Activated T-cell treated with anti-CD3 and anti-CD28 coated beads, Interleukin-2, amount 50 U/mL, for 72 hours (primary cell): Measurements from ENCODE around the gene ANGPTL8. TPM values are rescaled to one million over a fixed set of nuclear protein-coding genes. Genes with fewer than 3 reads are reported as not detected.

ENCODE experiments used
- ATAC-seq, 2 donors: fragments of 150-1000 bp; cut with Tn5 transposase; replicated peaks in 1 of 2; 2 replicates each; pipeline ENCODE4 v1.10.0; 2021; ENCODE audit warnings: moderate library complexity in 2 of 2, mild to moderate bottlenecking in 1 of 2
- DNase-seq, 2 donors: peaks; one replicate each; pipeline ENCODE4 v3.0.0; 2021 to 2022; ENCODE audit warnings: mixed read lengths in 1 of 2
- H3K27ac Mint-ChIP-seq: one replicate; pipeline ENCODE4 v1.8.0; 2022; ENCODE audit warnings: mild to moderate bottlenecking, moderate library complexity, mixed read lengths
- H3K27me3 Mint-ChIP-seq: one replicate; pipeline ENCODE4 v1.8.0; 2022; ENCODE audit warnings: low read depth, mixed read lengths
- H3K36me3 Mint-ChIP-seq, 2 donors: one replicate each; pipeline ENCODE4 v1.8.0; 2022; ENCODE audit warnings: mixed read lengths in 2 of 2, mild to moderate bottlenecking in 1 of 2; ENCODE audit not compliant: insufficient read depth in 2 of 2
- H3K4me1 Mint-ChIP-seq: one replicate; pipeline ENCODE4 v1.8.0; 2022; ENCODE audit warnings: low read depth, mixed read lengths
- H3K4me3 Mint-ChIP-seq, 2 donors: one replicate each; pipeline ENCODE4 v1.8.0; 2022; ENCODE audit warnings: mild to moderate bottlenecking in 2 of 2, mixed read lengths in 2 of 2, moderate library complexity in 2 of 2
- H3K9me3 Mint-ChIP-seq, 2 donors: one replicate each; pipeline ENCODE4 v1.8.0; 2022; ENCODE audit warnings: mixed read lengths in 2 of 2
- total RNA-seq, 2 donors: library from RNA; stranded (reverse); gene quantifications; one replicate each; pipeline ENCODE4 v1.2.3, GENCODE V29; 2022

Gene ANGPTL8
- total RNA-seq, 2 donors from 2014 or later: not detected

DNA sequence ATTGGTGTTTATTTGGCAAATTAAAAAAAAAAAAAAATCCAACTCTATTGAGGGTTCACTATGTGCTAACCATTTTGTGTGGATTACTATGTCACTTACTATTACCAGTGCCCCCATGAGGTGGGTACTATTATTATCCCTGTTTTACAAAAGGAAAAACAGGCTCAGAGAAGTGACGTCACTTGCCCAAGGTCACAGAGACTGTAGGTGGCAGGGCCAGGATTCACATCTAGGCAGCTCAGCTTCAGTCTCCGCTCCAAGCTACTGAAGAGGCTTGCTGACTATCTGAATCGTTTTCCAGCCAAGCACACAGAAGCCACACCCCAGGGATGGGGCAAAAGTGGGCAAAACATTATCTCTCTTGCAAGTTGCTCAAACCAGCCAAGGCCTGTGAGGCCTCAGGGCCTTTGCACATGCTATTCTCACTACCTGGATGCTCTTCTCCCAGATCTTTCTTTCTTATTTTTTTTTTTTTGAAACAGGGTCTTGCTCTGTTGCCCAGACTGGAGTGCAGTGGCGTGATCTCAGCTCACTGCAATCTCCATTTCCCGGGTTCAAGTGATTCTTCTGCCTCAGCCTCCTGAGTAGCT is 4.8 kb upstream of the ANGPTL8 start:
- Mint-ChIP-seq H3K4me3 (no peak overlapping the region), H3K27me3 (no peaks in the 10 kb centered on the region), H3K27ac (no peak overlapping the region), H3K36me3 (no peaks in the 10 kb centered on the region), H3K4me1 (no peaks in the 10 kb centered on the region), H3K9me3 (peaks cover 2 to 5% of the 10 kb centered on the region in 2 donors)
- ATAC-seq: no peak
- DNase-seq: no peak

DNA sequence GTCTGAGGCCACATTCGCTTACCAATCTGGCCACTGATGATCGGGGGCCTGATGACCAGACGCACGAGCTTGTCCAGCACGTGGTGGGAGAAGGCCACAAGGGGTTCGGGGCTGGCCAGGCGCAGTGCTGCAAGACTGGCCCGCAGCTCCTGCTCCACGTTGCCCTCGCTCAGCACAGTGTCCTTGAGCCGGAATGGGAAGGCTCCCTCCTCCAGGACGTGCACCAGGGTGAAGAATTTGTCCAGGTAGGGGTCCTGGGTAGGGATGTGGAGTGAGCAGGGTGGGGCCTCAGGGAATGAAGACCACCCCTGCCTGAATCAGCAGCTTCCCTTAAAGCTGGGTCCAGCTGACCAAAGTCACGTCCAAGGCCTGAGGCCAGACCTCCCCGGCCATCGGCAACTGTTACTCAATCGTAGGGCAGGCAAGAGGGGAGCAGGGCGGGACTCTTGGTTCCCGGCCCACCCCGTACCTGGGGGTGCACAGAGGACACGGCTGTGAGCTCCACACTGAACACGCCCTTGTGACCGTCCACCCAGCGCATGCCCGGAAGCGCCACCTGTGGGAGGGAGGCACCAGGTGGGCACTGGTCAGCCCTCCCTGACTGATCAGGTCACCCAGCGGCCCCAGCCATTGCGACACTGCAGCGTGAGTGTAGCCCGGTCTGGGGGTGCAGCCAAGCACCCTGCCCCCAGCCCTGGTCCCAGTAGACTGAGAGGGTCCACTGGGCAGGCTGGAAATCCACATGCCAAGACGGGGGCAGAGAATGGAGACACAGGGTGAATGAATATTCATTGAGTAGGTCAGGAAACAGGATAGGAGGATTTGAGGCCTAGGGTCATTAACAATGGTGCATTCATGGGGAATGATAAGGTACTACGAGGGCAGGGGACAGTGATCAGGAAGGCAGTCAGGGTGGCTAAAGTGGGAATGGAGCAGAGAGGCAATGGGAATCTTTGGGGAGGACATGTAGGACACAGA is 2.8 kb upstream of the ANGPTL8 start:
- ATAC-seq (no peak), DNase-seq (no peak)
- Mint-ChIP-seq H3K27ac (no peak overlapping the region), H3K27me3 (no peaks in the 10 kb centered on the region), H3K36me3 (no peaks in the 10 kb centered on the region), H3K4me3 (no peak overlapping the region), H3K4me1 (no peaks in the 10 kb centered on the region), H3K9me3 (peaks cover 2 to 5% of the 10 kb centered on the region in 2 donors)

GRCh38 chr19:11237321-11237720 is 2.1 kb upstream of the ANGPTL8 start:
- DNase-seq (no peak), ATAC-seq (no peak)
- H3K4me1 Mint-ChIP-seq: no peaks in the 10 kb centered on the region
- H3K27me3 Mint-ChIP-seq: no peaks in the 10 kb centered on the region
- no peak overlapping the region for H3K27ac Mint-ChIP-seq
- H3K9me3 Mint-ChIP-seq: peaks cover 2 to 5% of the 10 kb centered on the region in 2 donors
- no peaks in the 10 kb centered on the region for H3K36me3 Mint-ChIP-seq
- no peak overlapping the region for H3K4me3 Mint-ChIP-seq

DNA sequence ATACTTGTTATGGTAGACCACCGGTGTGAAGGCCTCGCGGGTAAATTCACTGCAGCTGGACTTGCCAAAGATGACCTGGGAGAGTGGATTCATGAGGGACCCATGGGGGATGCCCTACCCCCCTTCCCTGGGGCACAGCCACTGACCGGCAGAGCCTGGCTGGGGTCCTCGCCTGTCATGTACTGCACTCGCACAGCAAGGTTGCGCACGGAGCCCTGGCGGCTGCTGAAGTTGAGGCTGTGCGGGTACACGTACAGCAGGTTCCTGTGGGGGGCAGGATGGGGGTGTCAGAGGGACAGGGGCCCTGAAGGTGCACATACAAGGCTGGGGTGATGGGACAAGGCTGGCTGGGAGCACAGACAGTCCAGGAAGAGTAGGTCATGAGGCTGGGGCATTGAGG is 1.4 kb upstream of the ANGPTL8 start:
- Mint-ChIP-seq H3K4me1 (no peaks in the 10 kb centered on the region), H3K27ac (no peak overlapping the region), H3K4me3 (no peak overlapping the region), H3K27me3 (peaks cover 6% of the 10 kb centered on the region), H3K9me3 (peaks cover 2 to 5% of the 10 kb centered on the region in 2 donors), H3K36me3 (no peaks in the 10 kb centered on the region)
- DNase-seq (no peak), ATAC-seq (no peak)

GRCh38 chr19:11238781-11239376 is 540 bp upstream of the ANGPTL8 start:
- ATAC-seq (no peak), DNase-seq (no peak)
- H3K27me3 Mint-ChIP-seq: peaks cover 9% of the 10 kb centered on the region
- H3K9me3 Mint-ChIP-seq: peaks cover 2 to 5% of the 10 kb centered on the region in 2 donors
- no peak overlapping the region for H3K27ac Mint-ChIP-seq
- H3K4me1 Mint-ChIP-seq: peaks cover 5% of the 10 kb centered on the region
- no peaks in the 10 kb centered on the region for H3K36me3 Mint-ChIP-seq
- H3K4me3 Mint-ChIP-seq: no peak overlapping the region

- Mint-ChIP-seq H3K36me3 (no peaks in the 10 kb centered on the region), H3K27me3 (peaks cover 12% of the 10 kb centered on the region), H3K4me3 (no peak overlapping the region), H3K9me3 (peaks cover 2 to 5% of the 10 kb centered on the region in 2 donors), H3K27ac (no peak overlapping the region), H3K4me1 (peaks cover 7% of the 10 kb centered on the region)
- DNase-seq: no peak
- ATAC-seq: no peak
Observed at GRCh38 chr19:11240008-11240444, 607 bp downstream of the ANGPTL8 start.

- peaks cover 7% of the 10 kb centered on the region for H3K4me1 Mint-ChIP-seq
- no peaks in the 10 kb centered on the region for H3K36me3 Mint-ChIP-seq
- peaks cover 12% of the 10 kb centered on the region for H3K27me3 Mint-ChIP-seq
- ATAC-seq: no peak
- no peak for DNase-seq
- H3K4me3 Mint-ChIP-seq: no peak overlapping the region
- peaks cover 2 to 5% of the 10 kb centered on the region in 2 donors for H3K9me3 Mint-ChIP-seq
- no peak overlapping the region for H3K27ac Mint-ChIP-seq
Observed at GRCh38 chr19:11242025-11242424, 2.6 kb downstream of the ANGPTL8 start.

DNA sequence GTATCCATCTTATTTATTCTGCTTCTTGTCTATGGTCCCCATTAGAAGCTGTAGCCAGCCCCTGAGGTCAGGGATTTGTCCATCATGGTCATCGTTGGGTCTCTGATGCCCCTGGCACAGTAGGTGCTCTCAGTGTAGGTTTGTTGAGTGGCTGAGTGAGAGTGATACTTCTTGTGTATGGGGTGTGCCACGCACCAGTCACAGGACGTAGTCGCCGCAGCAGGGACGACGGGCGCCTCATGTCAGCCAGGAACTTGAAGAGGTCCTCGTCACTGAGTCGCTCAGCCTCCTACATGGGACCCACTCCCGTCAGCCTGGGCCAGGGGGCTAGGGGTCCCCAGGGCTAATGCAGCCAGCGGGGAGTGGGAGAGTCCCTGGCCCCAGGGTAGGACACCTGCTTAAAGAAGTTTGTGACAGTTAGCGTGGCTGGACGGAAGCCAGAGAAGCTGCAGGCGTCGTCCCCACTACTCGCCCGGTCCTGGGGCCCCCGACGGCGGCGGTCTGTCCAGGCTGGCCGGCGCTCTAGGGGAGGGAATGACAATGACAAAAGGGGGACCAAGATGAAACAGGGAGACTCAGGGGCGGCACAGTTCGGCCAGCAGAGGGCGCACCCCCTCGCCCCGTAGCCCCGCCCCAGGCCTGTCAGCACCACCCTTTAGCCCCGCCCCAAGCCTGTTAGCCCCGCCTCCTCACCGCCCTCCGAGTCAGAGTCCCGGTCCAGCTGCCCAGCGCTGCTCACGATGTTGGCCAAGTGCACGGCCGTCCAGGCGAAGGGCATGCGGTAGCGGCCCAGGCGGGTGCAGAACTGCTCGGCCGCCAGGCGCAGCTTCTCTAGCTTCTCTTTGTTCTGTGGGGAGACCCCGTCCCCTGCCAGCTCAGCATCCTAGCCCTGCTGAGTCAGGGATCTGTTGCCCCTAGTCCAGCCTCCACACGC is 3.7 kb downstream of the ANGPTL8 start:
- ATAC-seq (peak; percentile 98 to 99), DNase-seq (peak; percentile 91 to 92)
- Mint-ChIP-seq H3K36me3 (no peaks in the 10 kb centered on the region), H3K4me1 (peaks cover 7% of the 10 kb centered on the region), H3K27me3 (peaks cover 12% of the 10 kb centered on the region), H3K9me3 (peaks cover 2 to 5% of the 10 kb centered on the region in 2 donors), H3K27ac (no peak overlapping the region), H3K4me3 (peak overlapping the region in 1 of 2 donors; percentile 54)

GRCh38 chr19:11243798-11244169 is 4.4 kb downstream of the ANGPTL8 start:
- peaks cover 12% of the 10 kb centered on the region for H3K27me3 Mint-ChIP-seq
- H3K36me3 Mint-ChIP-seq: no peaks in the 10 kb centered on the region
- ATAC-seq (no peak), DNase-seq (no peak)
- H3K4me1 Mint-ChIP-seq: peaks cover 7% of the 10 kb centered on the region
- peaks cover 0 to 2% of the 10 kb centered on the region in 2 donors for H3K9me3 Mint-ChIP-seq
- no peak overlapping the region for H3K27ac Mint-ChIP-seq
- peak overlapping the region; percentile 54 to 55 for H3K4me3 Mint-ChIP-seq

GRCh38 chr19:11244846-11245589 is 5.6 kb downstream of the ANGPTL8 start:
- no peaks in the 10 kb centered on the region for H3K9me3 Mint-ChIP-seq
- H3K27me3 Mint-ChIP-seq: peaks cover 12% of the 10 kb centered on the region
- DNase-seq (no peak), ATAC-seq (no peak)
- no peak overlapping the region for H3K4me3 Mint-ChIP-seq
- H3K27ac Mint-ChIP-seq: no peak overlapping the region
- H3K36me3 Mint-ChIP-seq: no peaks in the 10 kb centered on the region
- H3K4me1 Mint-ChIP-seq: peaks cover 7% of the 10 kb centered on the region

GRCh38 chr19:11246941-11247340 is 7.5 kb downstream of the ANGPTL8 start:
- DNase-seq (no peak), ATAC-seq (no peak)
- peaks cover 12% of the 10 kb centered on the region for H3K27me3 Mint-ChIP-seq
- no peak overlapping the region for H3K27ac Mint-ChIP-seq
- no peak overlapping the region for H3K4me3 Mint-ChIP-seq
- no peaks in the 10 kb centered on the region for H3K36me3 Mint-ChIP-seq
- no peaks in the 10 kb centered on the region for H3K9me3 Mint-ChIP-seq
- H3K4me1 Mint-ChIP-seq: peaks cover 7% of the 10 kb centered on the region

- Mint-ChIP-seq H3K27ac (no peak overlapping the region), H3K36me3 (no peaks in the 10 kb centered on the region), H3K9me3 (no peaks in the 10 kb centered on the region), H3K27me3 (peaks cover 12% of the 10 kb centered on the region), H3K4me3 (no peak overlapping the region), H3K4me1 (peaks cover 7% of the 10 kb centered on the region)
- ATAC-seq (no peak), DNase-seq (no peak)
Observed at GRCh38 chr19:11247391-11247790, 8.0 kb downstream of the ANGPTL8 start.
